GM12878 (cell line): ENCODE measurements around the gene TMEM176A.

Experiments
- CBFB ChIP-seq: IDR thresholded peaks from 2 replicates; pipeline ENCODE4 v1.6.1; 2016; ENCODE audit warnings: antibody characterized with exemption, low read depth
- CBX3 ChIP-seq: fragments of 200-600 bp; sonication (generic); IDR thresholded peaks from 2 replicates; pipeline ENCODE4 v1.6.1; 2016; ENCODE audit warnings: low read depth, borderline replicate concordance
- FOXM1 ChIP-seq: IDR thresholded peaks from 2 replicates; pipeline ENCODE4 v1.6.1; 2012; ENCODE audit warnings: low read depth, mild to moderate bottlenecking, inconsistent platforms, low read length, moderate library complexity
- SRF ChIP-seq, 2 experiments: IDR thresholded peaks; 2 replicates each; pipeline ENCODE4 v1.6.1; 2011; ENCODE audit warnings: low read depth in 2 of 2, low read length in 2 of 2, mild to moderate bottlenecking in 1 of 2, moderate library complexity in 1 of 2
- TF ChIP-seq, protein P1 (sequence below), 3 experiments: IDR thresholded peaks in 2 of 3; conservative IDR thresholded peaks in 1 of 3; 2 replicates each; pipeline ENCODE4 v1.5.1; 2011; ENCODE audit warnings: low read depth in 3 of 3, low read length in 3 of 3, mild to moderate bottlenecking in 3 of 3, control low read depth in 2 of 3, moderate library complexity in 2 of 3, inconsistent platforms in 1 of 3, mixed read lengths in 1 of 3; ENCODE audit not compliant: control insufficient read depth in 2 of 3, insufficient read depth in 1 of 3; ENCODE audit errors: extremely low read depth in 1 of 3
- TF ChIP-seq, protein P2 (sequence below): fragments of 450-650 bp; IDR thresholded peaks from 2 replicates; pipeline ENCODE4 v1.6.1; 2016; ENCODE audit warnings: mild to moderate bottlenecking

DNA sequence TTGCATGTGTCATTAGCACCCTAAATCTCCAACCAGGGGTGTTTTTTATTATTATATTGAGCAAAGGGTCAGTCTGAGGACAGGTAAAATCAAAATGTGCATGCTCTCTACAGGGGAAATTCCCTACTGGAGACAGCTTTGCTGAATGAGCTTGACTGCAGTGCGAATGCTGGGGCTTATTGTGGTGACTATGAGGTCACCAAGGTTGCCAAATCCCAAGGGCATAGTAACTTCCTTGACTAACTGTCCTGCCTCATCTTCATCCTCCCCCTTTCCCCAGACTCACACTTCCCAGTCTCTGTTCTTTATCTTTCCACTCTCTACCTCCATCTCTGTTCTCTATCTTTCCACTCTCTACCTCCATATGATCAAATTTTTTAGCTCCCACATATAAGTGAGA, 28.9 kb downstream of the TMEM176A start:
- TF ChIP-seq FOXM1 (no peak), SRF (IDR thresholded peaks at IDR 0.05; ENCODE audit: low read depth in 2 of 2, low read length in 2 of 2) (no peak), CBFB (no peak), CBX3 (no peak)
- TF ChIP-seq, protein P1, sequence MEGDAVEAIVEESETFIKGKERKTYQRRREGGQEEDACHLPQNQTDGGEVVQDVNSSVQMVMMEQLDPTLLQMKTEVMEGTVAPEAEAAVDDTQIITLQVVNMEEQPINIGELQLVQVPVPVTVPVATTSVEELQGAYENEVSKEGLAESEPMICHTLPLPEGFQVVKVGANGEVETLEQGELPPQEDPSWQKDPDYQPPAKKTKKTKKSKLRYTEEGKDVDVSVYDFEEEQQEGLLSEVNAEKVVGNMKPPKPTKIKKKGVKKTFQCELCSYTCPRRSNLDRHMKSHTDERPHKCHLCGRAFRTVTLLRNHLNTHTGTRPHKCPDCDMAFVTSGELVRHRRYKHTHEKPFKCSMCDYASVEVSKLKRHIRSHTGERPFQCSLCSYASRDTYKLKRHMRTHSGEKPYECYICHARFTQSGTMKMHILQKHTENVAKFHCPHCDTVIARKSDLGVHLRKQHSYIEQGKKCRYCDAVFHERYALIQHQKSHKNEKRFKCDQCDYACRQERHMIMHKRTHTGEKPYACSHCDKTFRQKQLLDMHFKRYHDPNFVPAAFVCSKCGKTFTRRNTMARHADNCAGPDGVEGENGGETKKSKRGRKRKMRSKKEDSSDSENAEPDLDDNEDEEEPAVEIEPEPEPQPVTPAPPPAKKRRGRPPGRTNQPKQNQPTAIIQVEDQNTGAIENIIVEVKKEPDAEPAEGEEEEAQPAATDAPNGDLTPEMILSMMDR (IDR thresholded peaks at IDR 0.05 in 2 of 3, conservative IDR thresholded peaks at IDR 0.05 in 1 of 3; ENCODE audit: control insufficient read depth in 2 of 3, extremely low read depth in 1 of 3, insufficient read depth in 1 of 3, low read depth in 3 of 3, low read length in 3 of 3) = no peak
- TF ChIP-seq, protein P2, sequence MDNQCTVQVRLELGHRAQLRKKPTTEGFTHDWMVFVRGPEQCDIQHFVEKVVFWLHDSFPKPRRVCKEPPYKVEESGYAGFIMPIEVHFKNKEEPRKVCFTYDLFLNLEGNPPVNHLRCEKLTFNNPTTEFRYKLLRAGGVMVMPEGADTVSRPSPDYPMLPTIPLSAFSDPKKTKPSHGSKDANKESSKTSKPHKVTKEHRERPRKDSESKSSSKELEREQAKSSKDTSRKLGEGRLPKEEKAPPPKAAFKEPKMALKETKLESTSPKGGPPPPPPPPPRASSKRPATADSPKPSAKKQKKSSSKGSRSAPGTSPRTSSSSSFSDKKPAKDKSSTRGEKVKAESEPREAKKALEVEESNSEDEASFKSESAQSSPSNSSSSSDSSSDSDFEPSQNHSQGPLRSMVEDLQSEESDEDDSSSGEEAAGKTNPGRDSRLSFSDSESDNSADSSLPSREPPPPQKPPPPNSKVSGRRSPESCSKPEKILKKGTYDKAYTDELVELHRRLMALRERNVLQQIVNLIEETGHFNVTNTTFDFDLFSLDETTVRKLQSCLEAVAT = no peak
